ENCODE data around the gene AFF3. TPM values are rescaled to one million over a fixed set of nuclear protein-coding genes. Genes with fewer than 3 reads are reported as not detected.
"Not testable (repeated sequence)": the region's sequence is repeated elsewhere in the genome, so short reads cannot be mapped to it uniquely, and the experiment has no call there.

The AFF3 gene
- total RNA-seq, 2 donors from 2014 or later: 9.9 to 20.1 TPM

DNA sequence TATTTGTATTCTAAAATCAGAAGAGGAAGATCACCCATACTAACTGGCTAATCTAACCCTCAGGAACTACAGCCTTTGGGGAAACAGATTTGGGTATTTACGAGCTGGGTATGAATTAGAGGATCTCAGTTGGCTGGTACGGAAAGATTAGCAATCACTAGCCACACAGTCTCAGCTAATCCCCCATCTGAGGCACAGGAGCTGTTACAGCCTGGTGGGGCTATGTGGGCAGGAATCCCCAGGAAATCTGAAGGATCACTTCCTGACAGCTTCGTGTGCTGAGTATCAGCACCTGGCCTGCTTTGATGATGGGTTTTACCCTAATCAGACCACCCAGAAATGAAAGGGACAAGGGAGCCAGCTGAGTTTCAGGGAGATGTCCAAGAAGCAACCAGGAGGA lies 206.3 kb downstream of the AFF3 start:
- no peak for DNase-seq (ENCODE audit: low spot score)
- H3K9me3 ChIP-seq: no peaks in the 10 kb centered on the region
- H3K36me3 ChIP-seq: no peaks in the 10 kb centered on the region
- no peak for TF ChIP-seq CTCF (IDR thresholded peaks at IDR 0.05)
- no peaks in the 10 kb centered on the region for H3K27me3 ChIP-seq (replicated peaks; ENCODE audit: insufficient read depth)
- H3K4me1 ChIP-seq (ENCODE audit: control insufficient read depth in 1 of 2, low read depth in 2 of 2): peaks cover 0 to 7% of the 10 kb centered on the region in 2 donors
- no peak overlapping the region for H3K27ac ChIP-seq
- ATAC-seq (ENCODE audit: insufficient number of reproducible peaks, low FRiP score, low read depth): no peak
- no peak overlapping the region for H3K4me3 ChIP-seq

GRCh38 chr2:99935662-99936061 lies 206.7 kb downstream of the AFF3 start:
- TF ChIP-seq CTCF (IDR thresholded peaks at IDR 0.05): no peak
- DNase-seq (ENCODE audit: low spot score) (no peak), ATAC-seq (ENCODE audit: insufficient number of reproducible peaks, low FRiP score, low read depth) (no peak)
- Histone ChIP-seq H3K4me1 (ENCODE audit: control insufficient read depth in 1 of 2, low read depth in 2 of 2) (peaks cover 0 to 3% of the 10 kb centered on the region in 2 donors), H3K4me3 (no peak overlapping the region), H3K9me3 (no peaks in the 10 kb centered on the region), H3K36me3 (no peaks in the 10 kb centered on the region), H3K27ac (no peak overlapping the region), H3K27me3 (replicated peaks; ENCODE audit: insufficient read depth) (no peaks in the 10 kb centered on the region)

DNA sequence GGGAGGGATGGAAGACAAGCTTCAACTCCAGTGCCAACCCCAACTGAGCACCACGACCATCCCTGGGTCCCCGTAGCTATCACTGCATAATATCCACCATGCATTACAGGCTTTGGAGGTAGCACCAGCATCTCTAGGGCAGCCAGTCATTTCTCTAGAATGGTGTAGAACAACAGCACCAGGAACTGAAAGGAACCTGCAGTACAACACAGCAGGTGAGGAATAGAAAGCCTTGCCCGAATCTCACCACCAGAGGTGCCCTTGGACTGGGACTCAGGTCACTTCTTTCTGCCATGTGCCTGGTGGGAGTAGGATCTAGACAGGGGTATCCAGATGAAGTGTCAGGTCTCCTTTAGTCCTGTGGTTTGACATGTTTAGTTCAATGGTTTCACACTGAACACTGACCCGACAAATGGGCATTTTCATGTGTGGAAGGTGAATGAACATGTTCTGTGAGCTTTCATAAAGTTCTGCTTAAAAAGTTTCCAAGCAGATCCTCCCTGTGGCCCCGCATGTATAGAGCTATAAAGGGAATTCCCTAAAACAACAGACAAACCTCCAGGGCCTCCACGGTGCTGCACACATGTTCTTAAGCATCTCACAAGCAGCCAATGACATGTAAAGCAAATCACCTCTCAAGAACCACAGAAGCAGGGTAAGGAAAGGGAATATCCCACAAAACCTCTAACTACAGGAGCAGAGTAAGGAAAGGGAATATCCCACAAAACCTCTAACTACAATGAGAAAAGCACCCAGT lies 208.3 kb downstream of the AFF3 start:
- Histone ChIP-seq H3K27ac (no peak overlapping the region), H3K27me3 (replicated peaks; ENCODE audit: insufficient read depth) (no peaks in the 10 kb centered on the region), H3K4me1 (ENCODE audit: control insufficient read depth in 1 of 2, low read depth in 2 of 2) (no peaks in the 10 kb centered on the region), H3K9me3 (no peaks in the 10 kb centered on the region), H3K36me3 (no peaks in the 10 kb centered on the region), H3K4me3 (no peak overlapping the region)
- TF ChIP-seq CTCF (IDR thresholded peaks at IDR 0.05): no peak
- ATAC-seq (ENCODE audit: insufficient number of reproducible peaks, low FRiP score, low read depth) (no peak), DNase-seq (ENCODE audit: low spot score) (no peak)

DNA sequence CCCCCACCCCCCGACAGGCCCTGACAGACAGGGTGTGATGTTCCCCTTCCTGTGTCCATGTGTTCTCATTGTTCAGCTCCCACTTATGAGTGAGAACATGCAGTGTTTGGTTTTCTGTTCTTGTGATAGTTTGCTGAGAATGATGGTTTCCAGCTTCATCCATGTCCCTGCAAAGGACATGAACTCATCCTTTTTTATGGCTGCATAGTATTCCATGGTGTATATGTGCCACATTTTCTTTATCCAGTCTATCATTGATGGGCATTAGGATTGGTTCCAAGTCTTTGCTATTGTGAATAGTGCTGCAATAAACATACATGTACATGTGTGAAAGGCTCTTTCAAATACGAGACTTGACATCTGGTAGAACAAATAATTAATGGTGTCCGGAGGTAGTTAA lies 208.9 kb downstream of the AFF3 start:
- not testable (repeated sequence) for H3K4me3 ChIP-seq; H3K27me3 ChIP-seq (replicated peaks; ENCODE audit: insufficient read depth); H3K36me3 ChIP-seq; H3K27ac ChIP-seq; H3K4me1 ChIP-seq (ENCODE audit: control insufficient read depth in 1 of 2, low read depth in 2 of 2); H3K9me3 ChIP-seq; DNase-seq (ENCODE audit: low spot score); ATAC-seq (ENCODE audit: insufficient number of reproducible peaks, low FRiP score, low read depth)

GRCh38 chr2:99928470-99929053 lies 213.8 kb downstream of the AFF3 start:
- DNase-seq (ENCODE audit: low spot score): no peak
- Histone ChIP-seq H3K36me3 (no peaks in the 10 kb centered on the region), H3K27me3 (replicated peaks; ENCODE audit: insufficient read depth) (no peaks in the 10 kb centered on the region), H3K27ac (no peak overlapping the region), H3K4me3 (no peak overlapping the region), H3K4me1 (ENCODE audit: control insufficient read depth in 1 of 2, low read depth in 2 of 2) (no peaks in the 10 kb centered on the region), H3K9me3 (no peaks in the 10 kb centered on the region)
- no peak for TF ChIP-seq CTCF (IDR thresholded peaks at IDR 0.05)
- no peak for ATAC-seq (ENCODE audit: insufficient number of reproducible peaks, low FRiP score, low read depth)

GRCh38 chr2:99927690-99928207 lies 214.6 kb downstream of the AFF3 start:
- H3K4me3 ChIP-seq; H3K27me3 ChIP-seq (replicated peaks; ENCODE audit: insufficient read depth); ATAC-seq (ENCODE audit: insufficient number of reproducible peaks, low FRiP score, low read depth); H3K27ac ChIP-seq; DNase-seq (ENCODE audit: low spot score); H3K9me3 ChIP-seq; H3K4me1 ChIP-seq (ENCODE audit: control insufficient read depth in 1 of 2, low read depth in 2 of 2); H3K36me3 ChIP-seq: not testable (repeated sequence)
